ENCODE measurements around the gene SART3. TPM values are rescaled to one million over a fixed set of nuclear protein-coding genes. Genes with fewer than 3 reads are reported as not detected.
"Not testable (repeated sequence)": the region's sequence is repeated elsewhere in the genome, so short reads cannot be mapped to it uniquely, and the experiment has no call there.

The SART3 gene
- polyA plus RNA-seq, 1 of the 3 experiments (the other 2 are of a cell fraction) = 28.9 TPM

- Histone ChIP-seq H4K20me1 (ENCODE audit: insufficient read depth) (no peaks in the 10 kb centered on the region), H3K4me2 (no peak overlapping the region), H3F3A (replicated peaks; ENCODE audit: insufficient read depth) (no peaks in the 10 kb centered on the region), H3K9me3 (no peaks in the 10 kb centered on the region), H3K9ac (no peak overlapping the region), H3K79me2 (ENCODE audit: insufficient read depth) (no peaks in the 10 kb centered on the region), H3K4me1 (ENCODE audit: control insufficient read depth in 1 of 2, insufficient read depth in 2 of 2, low read depth in 1 of 2, low read length in 1 of 2) (peaks cover 0 to 5% of the 10 kb centered on the region in 2 experiments; a peak in 1 of 4 replicates), H3K9me2 (no peaks in the 10 kb centered on the region), H3K27ac (ENCODE audit: low read depth in 2 of 2, low read length in 1 of 2) (no peak overlapping the region), H3K27me3 (ENCODE audit: insufficient read depth) (no peaks in the 10 kb centered on the region), H3K4me3 (ENCODE audit: low read depth in 2 of 2, low read length in 1 of 2) (no peak overlapping the region), H2AFZ (ENCODE audit: low read depth) (no peak overlapping the region), H3K36me3 (replicated peaks in 1 of 2; ENCODE audit: control insufficient read depth in 1 of 2, insufficient read depth in 2 of 2, low read length in 1 of 2) (no peaks in the 10 kb centered on the region)
- POLR2A ChIA-PET = no interaction called here
- no peak for DNase-seq
- TF ChIP-seq ELF1 (IDR thresholded peaks at IDR 0.05) (no peak), EZH2phosphoT487 (IDR thresholded peaks at IDR 0.05; ENCODE audit: borderline replicate concordance, low read depth) (no peak), TAF1 (IDR thresholded peaks at IDR 0.05; ENCODE audit: borderline replicate concordance, low read depth, low read length) (no peak), TCF12 (IDR thresholded peaks at IDR 0.05) (no peak), GATA2 (CRISPR knock-in tag; IDR thresholded peaks at IDR 0.05) (no peak), USF2 (IDR thresholded peaks at IDR 0.05; ENCODE audit: borderline replicate concordance, low read depth, low read length) (no peak), NFIC (IDR thresholded peaks at IDR 0.05; ENCODE audit: borderline replicate concordance) (no peak), MAX (IDR thresholded peaks at IDR 0.05; ENCODE audit: low read depth) (no peak), RCOR1 (IDR thresholded peaks at IDR 0.05; ENCODE audit: low read length) (no peak), SIN3A (IDR thresholded peaks at IDR 0.05; ENCODE audit: borderline replicate concordance, low read depth, low read length) (no peak), FOXJ3 (CRISPR knock-in tag; IDR thresholded peaks at IDR 0.05) (no peak), YY1 (IDR thresholded peaks at IDR 0.05; ENCODE audit: low read depth) (no peak), EP300 (IDR thresholded peaks at IDR 0.05; ENCODE audit: borderline replicate concordance in 1 of 2, low read depth in 1 of 2, low read length in 1 of 2) (no peak)
- TF ChIP-seq, protein P1, sequence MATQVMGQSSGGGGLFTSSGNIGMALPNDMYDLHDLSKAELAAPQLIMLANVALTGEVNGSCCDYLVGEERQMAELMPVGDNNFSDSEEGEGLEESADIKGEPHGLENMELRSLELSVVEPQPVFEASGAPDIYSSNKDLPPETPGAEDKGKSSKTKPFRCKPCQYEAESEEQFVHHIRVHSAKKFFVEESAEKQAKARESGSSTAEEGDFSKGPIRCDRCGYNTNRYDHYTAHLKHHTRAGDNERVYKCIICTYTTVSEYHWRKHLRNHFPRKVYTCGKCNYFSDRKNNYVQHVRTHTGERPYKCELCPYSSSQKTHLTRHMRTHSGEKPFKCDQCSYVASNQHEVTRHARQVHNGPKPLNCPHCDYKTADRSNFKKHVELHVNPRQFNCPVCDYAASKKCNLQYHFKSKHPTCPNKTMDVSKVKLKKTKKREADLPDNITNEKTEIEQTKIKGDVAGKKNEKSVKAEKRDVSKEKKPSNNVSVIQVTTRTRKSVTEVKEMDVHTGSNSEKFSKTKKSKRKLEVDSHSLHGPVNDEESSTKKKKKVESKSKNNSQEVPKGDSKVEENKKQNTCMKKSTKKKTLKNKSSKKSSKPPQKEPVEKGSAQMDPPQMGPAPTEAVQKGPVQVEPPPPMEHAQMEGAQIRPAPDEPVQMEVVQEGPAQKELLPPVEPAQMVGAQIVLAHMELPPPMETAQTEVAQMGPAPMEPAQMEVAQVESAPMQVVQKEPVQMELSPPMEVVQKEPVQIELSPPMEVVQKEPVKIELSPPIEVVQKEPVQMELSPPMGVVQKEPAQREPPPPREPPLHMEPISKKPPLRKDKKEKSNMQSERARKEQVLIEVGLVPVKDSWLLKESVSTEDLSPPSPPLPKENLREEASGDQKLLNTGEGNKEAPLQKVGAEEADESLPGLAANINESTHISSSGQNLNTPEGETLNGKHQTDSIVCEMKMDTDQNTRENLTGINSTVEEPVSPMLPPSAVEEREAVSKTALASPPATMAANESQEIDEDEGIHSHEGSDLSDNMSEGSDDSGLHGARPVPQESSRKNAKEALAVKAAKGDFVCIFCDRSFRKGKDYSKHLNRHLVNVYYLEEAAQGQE (IDR thresholded peaks at IDR 0.05; ENCODE audit: low read depth, low read length) = no peak
- CTCF ChIA-PET = interaction anchor here (1.0 to 3.7 kb wide), 3 partner anchors 8 to 42 kb away, joined by 3 to 46 read pairs (median 3); no protein-coding TSS in a partner anchor
- WGBS (ENCODE audit: low lambda C conversion rate) = 85% methylated on average over 9 of the region's 9 CpGs
These were observed 14.4 kb upstream of the SART3 start for GRCh38 chr12:108575199-108575912.

GRCh38 chr12:108574276-108574675, 13.3 kb upstream of the SART3 start:
- H3K79me2 ChIP-seq (ENCODE audit: insufficient read depth); H4K20me1 ChIP-seq (ENCODE audit: insufficient read depth); H3K4me1 ChIP-seq (ENCODE audit: control insufficient read depth in 1 of 2, insufficient read depth in 2 of 2, low read depth in 1 of 2, low read length in 1 of 2); H3K9me2 ChIP-seq; H3K27me3 ChIP-seq (ENCODE audit: insufficient read depth); H2AFZ ChIP-seq (ENCODE audit: low read depth); H3K27ac ChIP-seq (ENCODE audit: low read depth in 2 of 2, low read length in 1 of 2); H3K4me3 ChIP-seq (ENCODE audit: low read depth in 2 of 2, low read length in 1 of 2); H3K36me3 ChIP-seq (replicated peaks in 1 of 2; ENCODE audit: control insufficient read depth in 1 of 2, insufficient read depth in 2 of 2, low read length in 1 of 2); H3K4me2 ChIP-seq; POLR2A ChIA-PET; H3K9ac ChIP-seq; H3K9me3 ChIP-seq; DNase-seq; H3F3A ChIP-seq (replicated peaks; ENCODE audit: insufficient read depth): not testable (repeated sequence)
- CTCF ChIA-PET = interaction anchor here (1.0 to 16.0 kb wide), 2 partner anchors 13 to 41 kb away, joined by 3 to 503 read pairs; no protein-coding TSS in a partner anchor
- WGBS (ENCODE audit: low lambda C conversion rate) = 100% methylated on average over 1 of the region's 1 CpG
